Thymus (tissue), 11 donors: Measurements from ENCODE around the gene CUX1. TPM values are rescaled to one million over a fixed set of nuclear protein-coding genes. Genes with fewer than 3 reads are reported as not detected.

Experiments
- DNase-seq, 9 donors: peaks; one replicate each; pipeline ENCODE4 v3.0.0-alpha.2; 2013; ENCODE audit warnings: low spot score in 9 of 9, low read depth in 6 of 9, missing footprints in 1 of 9
- H3K27ac ChIP-seq, 2 donors: one replicate each; pipeline ENCODE4 v1.5.1; 2013; ENCODE audit warnings: control low read depth in 1 of 2, low read depth in 1 of 2, low read length in 1 of 2, mild to moderate bottlenecking in 1 of 2, moderate library complexity in 1 of 2
- H3K27me3 ChIP-seq, 2 donors: one replicate each; pipeline ENCODE4 v1.5.1; 2013; ENCODE audit warnings: low read length in 1 of 2; ENCODE audit not compliant: control insufficient read depth in 2 of 2, insufficient read depth in 1 of 2
- H3K36me3 ChIP-seq, 2 donors: one replicate each; pipeline ENCODE4 v1.5.1; 2013; ENCODE audit warnings: low read length in 1 of 2, mild to moderate bottlenecking in 1 of 2, moderate library complexity in 1 of 2; ENCODE audit not compliant: control insufficient read depth in 2 of 2, insufficient read depth in 2 of 2
- H3K4me1 ChIP-seq, 2 donors: one replicate each; pipeline ENCODE4 v1.5.1; 2013; ENCODE audit warnings: low read length in 2 of 2; ENCODE audit not compliant: control insufficient read depth in 2 of 2, insufficient read depth in 2 of 2
- H3K4me3 ChIP-seq, 2 donors: one replicate each; pipeline ENCODE4 v1.5.1; 2013; ENCODE audit warnings: low read length in 2 of 2, control low read depth in 1 of 2, mild to moderate bottlenecking in 1 of 2
- H3K9me3 ChIP-seq, 2 donors: one replicate each; pipeline ENCODE4 v1.5.1; 2013; ENCODE audit warnings: low read length in 1 of 2, mild to moderate bottlenecking in 1 of 2; ENCODE audit not compliant: control insufficient read depth in 2 of 2, insufficient read depth in 1 of 2
- WGBS: extraction: QIAGEN DNeasy Blood & Tissue Kit; methylation state at CpG from one replicate; pipeline ENCODE4 v1.1.7; 2013; 5-methylcytosine and 5-hydroxymethylcytosine counted together
- polyA plus RNA-seq: library from polyadenylated mRNA; stranded (reverse); fragments of 200-250 nt; gene quantifications from one replicate; pipeline ENCODE4 v1.2.3, GENCODE V29; 2013
- total RNA-seq: library from RNA; stranded (reverse); fragments of 120-200 nt; gene quantifications from one replicate; pipeline ENCODE4 v1.2.4, GENCODE V29; 2013
- donor health status: healthy.

Gene CUX1
- total and polyA plus RNA-seq, 2 donors: 27.8 to 35.0 TPM

GRCh38 chr7:102234801-102235550 lies 417.6 kb downstream of the CUX1 start:
- DNase-seq: no peak
- H3K9me3 ChIP-seq: no peaks in the 10 kb centered on the region
- no peaks in the 10 kb centered on the region for H3K4me1 ChIP-seq
- peaks cover 66 to 70% of the 10 kb centered on the region in 2 donors for H3K36me3 ChIP-seq
- WGBS: 97% methylated on average over 19 of the region's 19 CpGs
- no peak overlapping the region for H3K27ac ChIP-seq
- no peak overlapping the region for H3K4me3 ChIP-seq
- H3K27me3 ChIP-seq: no peaks in the 10 kb centered on the region

- no peaks in the 10 kb centered on the region for H3K9me3 ChIP-seq
- H3K27ac ChIP-seq: peak overlapping the region in 1 of 2 donors; percentile 18
- 98% methylated on average over 7 of the region's 7 CpGs for WGBS
- H3K27me3 ChIP-seq: no peaks in the 10 kb centered on the region
- H3K4me1 ChIP-seq: no peaks in the 10 kb centered on the region
- no peak overlapping the region for H3K4me3 ChIP-seq
- H3K36me3 ChIP-seq: peaks cover 75 to 77% of the 10 kb centered on the region in 2 donors
- no peak for DNase-seq
These were observed 418.7 kb downstream of the CUX1 start for GRCh38 chr7:102236102-102236501.

GRCh38 chr7:102236592-102237287 lies 419.3 kb downstream of the CUX1 start:
- no peaks in the 10 kb centered on the region for H3K9me3 ChIP-seq
- peak in 8 of 9 donors; percentile 19 to 64 (median 34) for DNase-seq
- H3K36me3 ChIP-seq: peaks cover 78 to 80% of the 10 kb centered on the region in 2 donors
- H3K4me1 ChIP-seq: no peaks in the 10 kb centered on the region
- H3K27me3 ChIP-seq: no peaks in the 10 kb centered on the region
- H3K27ac ChIP-seq: no peak overlapping the region
- WGBS: 70% methylated on average over 14 of the region's 14 CpGs
- H3K4me3 ChIP-seq: no peak overlapping the region

GRCh38 chr7:102239206-102239820 lies 421.9 kb downstream of the CUX1 start:
- DNase-seq: no peak
- no peaks in the 10 kb centered on the region for H3K4me1 ChIP-seq
- no peak overlapping the region for H3K4me3 ChIP-seq
- 98% methylated on average over 35 of the region's 35 CpGs for WGBS
- no peak overlapping the region for H3K27ac ChIP-seq
- H3K27me3 ChIP-seq: no peaks in the 10 kb centered on the region
- H3K36me3 ChIP-seq: peaks cover 67 to 72% of the 10 kb centered on the region in 2 donors
- no peaks in the 10 kb centered on the region for H3K9me3 ChIP-seq

GRCh38 chr7:102241431-102241830 lies 424.0 kb downstream of the CUX1 start:
- H3K27ac ChIP-seq: no peak overlapping the region
- 97% methylated on average over 8 of the region's 8 CpGs for WGBS
- no peak overlapping the region for H3K4me3 ChIP-seq
- no peaks in the 10 kb centered on the region for H3K4me1 ChIP-seq
- H3K27me3 ChIP-seq: no peaks in the 10 kb centered on the region
- no peak for DNase-seq
- peaks cover 60 to 72% of the 10 kb centered on the region in 2 donors for H3K36me3 ChIP-seq
- H3K9me3 ChIP-seq: no peaks in the 10 kb centered on the region

- Histone ChIP-seq H3K9me3 (no peaks in the 10 kb centered on the region), H3K36me3 (peaks cover 59 to 68% of the 10 kb centered on the region in 2 donors), H3K27ac (no peak overlapping the region), H3K4me1 (no peaks in the 10 kb centered on the region), H3K4me3 (no peak overlapping the region), H3K27me3 (no peaks in the 10 kb centered on the region)
- WGBS: 95% methylated on average over 4 of the region's 4 CpGs
- DNase-seq: no peak
These were observed 427.2 kb downstream of the CUX1 start for GRCh38 chr7:102244601-102245000.

DNA sequence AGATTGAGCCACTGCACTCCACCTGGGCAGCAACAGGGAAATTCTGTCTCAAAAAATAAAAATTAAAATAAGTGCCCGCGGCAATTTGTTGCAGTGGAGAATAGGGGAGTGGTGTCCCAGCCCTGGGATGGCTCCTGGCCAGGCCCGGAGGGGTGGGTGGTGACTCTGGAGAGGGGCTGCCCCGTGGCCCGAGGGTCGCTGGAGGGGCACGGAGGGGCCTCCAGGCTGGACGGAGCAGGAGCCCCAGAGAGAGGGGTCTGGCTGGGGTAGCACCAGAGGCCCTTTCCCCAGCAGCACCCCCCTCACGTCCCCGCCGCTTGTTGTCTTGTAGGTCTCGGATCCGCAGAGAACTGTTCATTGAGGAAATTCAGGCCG lies 430.6 kb downstream of the CUX1 start:
- no peak for DNase-seq
- H3K27me3 ChIP-seq: no peaks in the 10 kb centered on the region
- H3K27ac ChIP-seq: no peak overlapping the region
- peaks cover 0 to 6% of the 10 kb centered on the region in 2 donors for H3K4me1 ChIP-seq
- 97% methylated on average over 14 of the region's 14 CpGs for WGBS
- H3K9me3 ChIP-seq: no peaks in the 10 kb centered on the region
- H3K36me3 ChIP-seq: peaks cover 40 to 48% of the 10 kb centered on the region in 2 donors
- H3K4me3 ChIP-seq: no peak overlapping the region

DNA sequence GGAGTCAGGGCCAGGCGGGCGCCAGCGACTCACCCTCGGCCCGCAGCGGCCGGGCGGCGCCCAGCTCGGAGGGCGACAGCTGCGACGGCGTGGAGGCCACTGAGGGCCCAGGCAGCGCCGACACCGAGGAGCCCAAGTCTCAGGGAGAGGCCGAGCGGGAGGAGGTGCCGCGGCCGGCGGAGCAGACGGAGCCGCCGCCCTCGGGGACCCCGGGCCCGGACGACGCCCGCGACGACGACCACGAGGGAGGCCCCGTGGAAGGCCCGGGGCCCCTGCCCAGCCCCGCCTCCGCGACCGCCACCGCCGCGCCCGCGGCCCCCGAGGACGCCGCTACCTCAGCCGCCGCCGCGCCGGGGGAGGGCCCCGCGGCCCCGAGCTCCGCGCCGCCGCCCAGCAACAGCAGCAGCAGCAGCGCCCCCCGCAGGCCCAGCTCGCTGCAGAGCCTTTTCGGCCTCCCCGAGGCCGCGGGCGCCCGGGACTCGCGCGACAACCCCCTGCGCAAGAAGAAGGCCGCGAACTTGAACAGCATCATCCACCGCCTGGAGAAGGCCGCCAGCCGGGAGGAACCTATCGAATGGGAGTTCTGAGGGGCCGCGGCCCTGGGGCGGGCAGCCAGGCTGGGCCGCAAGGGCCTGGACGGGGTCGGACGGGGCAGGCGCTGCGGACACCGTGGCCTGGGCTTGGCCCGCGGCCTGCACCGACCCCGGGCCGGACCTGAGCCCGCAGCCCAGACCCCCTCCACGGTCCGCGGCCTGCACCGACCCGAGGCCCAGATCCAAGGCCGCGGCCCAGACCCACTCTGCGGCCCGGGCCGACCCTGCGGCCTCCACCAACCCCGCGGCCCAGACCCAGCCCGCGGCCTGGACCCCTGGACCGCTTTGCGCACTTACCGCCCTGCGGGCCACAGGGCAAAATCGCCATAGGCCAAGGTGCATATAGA lies 431.3 kb downstream of the CUX1 start:
- DNase-seq: no peak
- H3K36me3 ChIP-seq: peaks cover 40 to 48% of the 10 kb centered on the region in 2 donors

More for the DNA sequence above, 431.3 kb downstream of the CUX1 start:
- Histone ChIP-seq H3K27ac (no peak overlapping the region), H3K4me1 (peaks cover 0 to 6% of the 10 kb centered on the region in 2 donors), H3K9me3 (no peaks in the 10 kb centered on the region), H3K27me3 (no peaks in the 10 kb centered on the region), H3K4me3 (no peak overlapping the region)
- 98% methylated on average over 117 of the region's 117 CpGs for WGBS
